MCF 10A (cell line): Measurements from ENCODE around the gene CLK1. TPM values are rescaled to one million over a fixed set of nuclear protein-coding genes. Genes with fewer than 3 reads are reported as not detected.
A peak's percentile ranks its signal among the peaks of the same experiment; 100 is the strongest.

Experiments
- Bru-seq: library from RNA; stranded (reverse); fragments of 400-500 nt; gene quantifications from one replicate; lab custom pipeline; 2021; lab: Mats Ljungman, UMichigan
- BruChase-seq, 2 experiments: library from RNA; stranded (reverse); fragments of 400-500 nt; gene quantifications; one replicate each; lab custom pipeline; 2021; lab: Mats Ljungman, UMichigan
- BruUV-seq: library from RNA; stranded (reverse); fragments of 400-500 nt; replicated peaks from 2 replicates; lab custom pipeline; 2021; lab: Mats Ljungman, UMichigan
- CTCF ChIA-PET: fragments of 300-600 bp; sonication (Branson Sonifier 250); formaldehyde crosslinking; extraction: SDS; loops from one replicate; lab custom pipeline; 2021; ENCODE audit warnings: antibody characterized with exemption, inconsistent platforms; lab: Yijun Ruan, JAX
- POLR2A ChIA-PET: fragments of 300-600, 350-650 bp; sonication (Branson Sonifier 250); formaldehyde crosslinking; extraction: SDS; loops from one replicate; lab custom pipeline; 2020; ENCODE audit warnings: antibody characterized with exemption, inconsistent platforms; lab: Yijun Ruan, JAX
- DNase-seq: peaks from one replicate; pipeline ENCODE4 v3.0.0-alpha.2; 2018; ENCODE audit not compliant: unreplicated experiment
- H3K27ac Mint-ChIP-seq: one replicate; pipeline ENCODE4 v1.8.0; 2022; ENCODE audit warnings: mild to moderate bottlenecking, low read depth, mixed read lengths; ENCODE audit not compliant: unreplicated experiment
- H3K27me3 Mint-ChIP-seq: one replicate; pipeline ENCODE4 v1.8.0; 2022; ENCODE audit warnings: mixed read lengths; ENCODE audit not compliant: insufficient read depth, unreplicated experiment
- H3K36me3 Mint-ChIP-seq: one replicate; pipeline ENCODE4 v1.8.0; 2022; ENCODE audit warnings: mild to moderate bottlenecking, moderate library complexity, mixed read lengths; ENCODE audit not compliant: insufficient read depth, unreplicated experiment
- H3K4me1 Mint-ChIP-seq: one replicate; pipeline ENCODE4 v1.8.0; 2022; ENCODE audit warnings: mixed read lengths; ENCODE audit not compliant: insufficient read depth, unreplicated experiment
- H3K4me3 Mint-ChIP-seq: one replicate; pipeline ENCODE4 v1.8.0; 2022; ENCODE audit warnings: mild to moderate bottlenecking, moderate library complexity, mixed read lengths; ENCODE audit not compliant: unreplicated experiment
- H3K9me3 Mint-ChIP-seq: one replicate; pipeline ENCODE4 v1.8.0; 2022; ENCODE audit warnings: mixed read lengths; ENCODE audit not compliant: unreplicated experiment
- CTCF ChIP-seq: fragments of 200-600 bp; IDR thresholded peaks from one replicate; pipeline ENCODE4 v1.8.0; 2022; ENCODE audit warnings: antibody characterized with exemption, mild to moderate bottlenecking; ENCODE audit not compliant: unreplicated experiment
- intact Hi-C: fragments of 100-400 bp; cut with micrococcal nuclease; formaldehyde crosslinking; loops from 2 replicates; pipeline ENCODE4 v1.14.1; 2022
- long read RNA-seq: library from polyadenylated mRNA; stranded (forward); transcript quantifications from one replicate; pipeline ENCODE4 v2.0.0, GENCODE V29; 2022
- total RNA-seq: library from RNA; stranded (reverse); gene quantifications from 2 replicates; pipeline ENCODE4 v1.2.3, GENCODE V29; 2022

The CLK1 gene
- 102 and 118 TPM in 2 replicates for total RNA-seq
- percentile 99 among the genes with signal in this experiment for Bru-seq, nascent RNA
- BruChase-seq, experiment 1, labeled RNA remaining after a 6-hour chase, result percentile 95 among the genes with signal in this experiment
- percentile 99 among the genes with signal in this experiment for BruChase-seq, experiment 2, labeled RNA remaining after a 2-hour chase
- long read RNA-seq, transcript CLK1-204 (12 exons, 1,682 nt), result minor isoform, 6 of 122 reads
- long read RNA-seq, transcript CLK1-210 (11 exons, 3,208 nt), result minor isoform, 42 of 122 reads
- long read RNA-seq, transcript CLK1-201 (13 exons, 1,888 nt), result major isoform, 56 of 122 reads
- long read RNA-seq, partial matches to known transcripts, result 2 of 122 reads
- long read RNA-seq, other reads (novel, unspliced or antisense), result 15 of 122 reads

- ChIA-PET CTCF (interaction anchor here (1.0 to 1.3 kb wide), 6 partner anchors 25 to 314 kb away, joined by 3 to 5 read pairs (median 3); partner anchors contain the start of genes NIF3L1 and PPIL3), POLR2A (interaction anchor here (0.6 to 3.2 kb wide), 47 partner anchors 8 to 952 kb away, joined by 3 to 78 read pairs (median 5); partner anchors contain the start of genes BZW1, CFLAR, HYCC2 and NDUFB3)
- Mint-ChIP-seq H3K9me3 (no peaks in the 10 kb centered on the region), H3K27me3 (no peaks in the 10 kb centered on the region), H3K36me3 (peaks cover 59% of the 10 kb centered on the region), H3K4me3 (peak within 1 kb of the TSS; percentile 86), H3K4me1 (peaks cover 16% of the 10 kb centered on the region), H3K27ac (peak within 1 kb of the TSS; percentile 99)
- intact Hi-C loops, result loop anchor here (5.0 kb wide), 1 partner anchor 52 kb away; the partner anchor contains the start of gene BZW1
- peak; percentile 91 for DNase-seq
- BruUV-seq, result no TSS peak
- no peak for TF ChIP-seq CTCF
Measured at GRCh38 chr2:200864176-200865034, at the start of gene CLK1. Gene CLK1, minus strand, starts transcription at chr2:200864658. Its CDS starts 2,796 bp downstream, at chr2:200861862.

GRCh38 chr2:200913654-200914053 is 49.2 kb upstream of the CLK1 start:
- intact Hi-C loops, result no loop called here
- ChIA-PET POLR2A (interaction anchor here (0.8 to 1.5 kb wide), 3 partner anchors 10 to 158 kb away, joined by 3 to 6 read pairs (median 4); partner anchors contain the start of gene NDUFB3), CTCF (interaction anchor here (0.6 to 2.3 kb wide), 6 partner anchors 9 to 319 kb away, joined by 3 to 6 read pairs (median 3); no protein-coding TSS in a partner anchor)
- Mint-ChIP-seq H3K27me3 (no peaks in the 10 kb centered on the region), H3K27ac (no peak overlapping the region), H3K36me3 (peaks cover 100% of the 10 kb centered on the region), H3K4me3 (no peak overlapping the region), H3K4me1 (no peaks in the 10 kb centered on the region), H3K9me3 (no peaks in the 10 kb centered on the region)
- no TSS peak for BruUV-seq
- no peak for TF ChIP-seq CTCF
- DNase-seq, result no peak

GRCh38 chr2:200909958-200910357 is 45.5 kb upstream of the CLK1 start:
- H3K27me3 Mint-ChIP-seq, result no peaks in the 10 kb centered on the region
- no TSS peak for BruUV-seq
- H3K4me1 Mint-ChIP-seq, result no peaks in the 10 kb centered on the region
- no peaks in the 10 kb centered on the region for H3K9me3 Mint-ChIP-seq
- no peak overlapping the region for H3K4me3 Mint-ChIP-seq
- peaks cover 99% of the 10 kb centered on the region for H3K36me3 Mint-ChIP-seq
- H3K27ac Mint-ChIP-seq, result no peak overlapping the region
- POLR2A ChIA-PET, result no interaction called here
- intact Hi-C loops, result no loop called here
- TF ChIP-seq CTCF, result no peak
- CTCF ChIA-PET, result interaction anchor here (1.0 kb wide), 1 partner anchor 9 kb away, joined by 4 read pairs; no protein-coding TSS in a partner anchor
- DNase-seq, result no peak
